GM12874 (cell line): ENCODE results near the gene SFXN4.

Experiments used
- CTCF ChIP-seq: IDR thresholded peaks from 2 replicates; pipeline ENCODE4 v1.5.1; 2011; ENCODE audit warnings: low read depth, mild to moderate bottlenecking, control low read depth, low read length, moderate library complexity; ENCODE audit not compliant: insufficient read depth

The SFXN4 gene

DNA sequence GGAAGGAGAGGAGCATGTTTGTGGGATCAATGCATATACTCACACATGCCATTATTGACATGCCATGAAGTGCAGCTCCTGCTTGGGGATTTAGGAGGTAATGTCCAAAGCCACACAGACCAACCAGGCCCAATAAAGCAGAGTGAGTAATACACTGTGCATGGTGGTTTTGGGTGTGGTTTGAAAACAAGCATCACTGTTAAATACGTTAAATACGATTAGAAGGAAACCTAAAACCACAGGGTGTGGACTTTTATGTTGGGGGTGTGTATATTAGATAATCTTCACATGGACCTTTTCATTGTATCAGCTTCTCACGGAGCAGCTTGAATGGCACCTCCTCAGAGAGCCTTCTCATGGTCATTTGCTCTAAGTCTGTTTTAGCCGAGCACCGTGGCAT lies 74.5 kb downstream of the SFXN4 start:
- no peak for TF ChIP-seq CTCF
